Chondrocyte (in vitro differentiated cells): Measurements from ENCODE around the gene EPB41L5. TPM values are rescaled to one million over a fixed set of nuclear protein-coding genes. Genes with fewer than 3 reads are reported as not detected.

Experiments
- DNase-seq: peaks from one replicate; pipeline ENCODE4 v3.0.0; 2021; ENCODE audit warnings: mixed read lengths, low spot score
- H3K27ac Mint-ChIP-seq: one replicate; pipeline ENCODE4 v1.8.0; 2021; ENCODE audit warnings: mild to moderate bottlenecking, moderate library complexity, mixed read lengths; ENCODE audit not compliant: unreplicated experiment
- H3K27me3 Mint-ChIP-seq: 2 replicates; pipeline ENCODE4 v1.8.0; 2021; ENCODE audit warnings: low read depth, mixed read lengths
- H3K36me3 Mint-ChIP-seq: 2 replicates; pipeline ENCODE4 v1.8.0; 2021; ENCODE audit warnings: low read depth, mixed read lengths
- H3K4me1 Mint-ChIP-seq: 2 replicates; pipeline ENCODE4 v1.8.0; 2021; ENCODE audit warnings: low read depth, mild to moderate bottlenecking, mixed read lengths
- H3K4me3 Mint-ChIP-seq: one replicate; pipeline ENCODE4 v1.8.0; 2021; ENCODE audit warnings: mild to moderate bottlenecking, moderate library complexity, mixed read lengths; ENCODE audit not compliant: unreplicated experiment
- H3K9me3 Mint-ChIP-seq: 2 replicates; pipeline ENCODE4 v1.8.0; 2021; ENCODE audit warnings: low read depth, mixed read lengths
- total RNA-seq: library from RNA; stranded (reverse); gene quantifications from 3 replicates; pipeline ENCODE4 v1.2.1, GENCODE V29; 2021
- TF ChIP-seq, protein P1 (sequence below): fragments of 200-600 bp; sonication (generic); IDR thresholded peaks from 2 replicates; pipeline ENCODE4 v1.5.0; 2021; ENCODE audit warnings: antibody characterized with exemption, mild to moderate bottlenecking, moderate library complexity

The EPB41L5 gene
- total RNA-seq, 1 donor from 2014 or later: 13.0 TPM

DNA sequence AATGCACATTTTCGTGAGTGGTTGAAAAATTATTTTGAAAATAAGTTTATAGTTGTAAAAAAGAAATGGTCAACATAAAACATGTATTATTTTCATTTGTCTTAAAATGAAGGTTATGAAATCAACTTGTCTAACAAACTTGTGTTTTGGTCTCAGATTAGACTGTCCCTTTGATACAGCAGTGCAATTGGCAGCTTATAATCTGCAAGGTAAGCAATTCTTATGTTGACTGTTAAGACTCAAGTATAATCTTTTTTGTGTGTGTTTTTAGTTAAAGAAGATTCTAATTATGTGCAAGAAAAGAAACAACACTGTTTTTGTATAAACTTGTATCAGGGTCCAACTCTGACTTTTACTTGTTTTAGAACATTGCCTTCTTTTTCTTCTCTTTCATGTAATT lies 62.7 kb downstream of the EPB41L5 start:
- Mint-ChIP-seq H3K4me3 (no peak overlapping the region), H3K36me3 (peaks cover 3% of the 10 kb centered on the region), H3K27me3 (no peaks in the 10 kb centered on the region), H3K27ac (no peak overlapping the region), H3K4me1 (peaks cover 15% of the 10 kb centered on the region), H3K9me3 (no peaks in the 10 kb centered on the region)
- DNase-seq: no peak
- TF ChIP-seq, protein P1, sequence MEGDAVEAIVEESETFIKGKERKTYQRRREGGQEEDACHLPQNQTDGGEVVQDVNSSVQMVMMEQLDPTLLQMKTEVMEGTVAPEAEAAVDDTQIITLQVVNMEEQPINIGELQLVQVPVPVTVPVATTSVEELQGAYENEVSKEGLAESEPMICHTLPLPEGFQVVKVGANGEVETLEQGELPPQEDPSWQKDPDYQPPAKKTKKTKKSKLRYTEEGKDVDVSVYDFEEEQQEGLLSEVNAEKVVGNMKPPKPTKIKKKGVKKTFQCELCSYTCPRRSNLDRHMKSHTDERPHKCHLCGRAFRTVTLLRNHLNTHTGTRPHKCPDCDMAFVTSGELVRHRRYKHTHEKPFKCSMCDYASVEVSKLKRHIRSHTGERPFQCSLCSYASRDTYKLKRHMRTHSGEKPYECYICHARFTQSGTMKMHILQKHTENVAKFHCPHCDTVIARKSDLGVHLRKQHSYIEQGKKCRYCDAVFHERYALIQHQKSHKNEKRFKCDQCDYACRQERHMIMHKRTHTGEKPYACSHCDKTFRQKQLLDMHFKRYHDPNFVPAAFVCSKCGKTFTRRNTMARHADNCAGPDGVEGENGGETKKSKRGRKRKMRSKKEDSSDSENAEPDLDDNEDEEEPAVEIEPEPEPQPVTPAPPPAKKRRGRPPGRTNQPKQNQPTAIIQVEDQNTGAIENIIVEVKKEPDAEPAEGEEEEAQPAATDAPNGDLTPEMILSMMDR: no peak

- TF ChIP-seq, protein P1: no peak
- DNase-seq: no peak
- Mint-ChIP-seq H3K27me3 (no peaks in the 10 kb centered on the region), H3K4me3 (no peak overlapping the region), H3K9me3 (peaks cover 3% of the 10 kb centered on the region), H3K27ac (no peak overlapping the region), H3K36me3 (peaks cover 9% of the 10 kb centered on the region), H3K4me1 (peaks cover 15% of the 10 kb centered on the region)
Measured at GRCh38 chr2:120077896-120078295, 65.0 kb downstream of the EPB41L5 start.

DNA sequence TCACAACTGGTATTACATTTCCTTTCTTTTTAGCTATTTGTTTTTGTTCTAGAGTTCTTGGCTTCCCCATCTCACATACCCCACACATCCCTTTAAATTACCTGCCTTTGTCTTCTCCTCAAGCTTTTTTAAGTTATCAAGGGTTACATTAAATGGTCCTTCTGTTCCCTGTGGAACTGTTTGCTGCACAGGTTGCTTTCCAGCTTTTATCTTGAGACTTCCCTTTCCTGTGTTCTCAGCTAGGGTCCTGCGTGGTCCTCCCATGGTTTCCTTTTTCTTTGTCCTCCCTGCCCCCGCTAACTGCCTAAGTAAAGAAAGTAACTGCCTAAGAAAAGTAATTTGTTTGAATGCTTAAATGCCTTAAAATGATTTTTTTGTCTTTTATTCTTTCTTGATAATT lies 66.8 kb downstream of the EPB41L5 start:
- DNase-seq: no peak
- Mint-ChIP-seq H3K4me3 (no peak overlapping the region), H3K36me3 (peaks cover 13% of the 10 kb centered on the region), H3K27ac (no peak overlapping the region), H3K4me1 (peaks cover 15% of the 10 kb centered on the region), H3K9me3 (peaks cover 3% of the 10 kb centered on the region), H3K27me3 (no peaks in the 10 kb centered on the region)
- TF ChIP-seq, protein P1: no peak

DNA sequence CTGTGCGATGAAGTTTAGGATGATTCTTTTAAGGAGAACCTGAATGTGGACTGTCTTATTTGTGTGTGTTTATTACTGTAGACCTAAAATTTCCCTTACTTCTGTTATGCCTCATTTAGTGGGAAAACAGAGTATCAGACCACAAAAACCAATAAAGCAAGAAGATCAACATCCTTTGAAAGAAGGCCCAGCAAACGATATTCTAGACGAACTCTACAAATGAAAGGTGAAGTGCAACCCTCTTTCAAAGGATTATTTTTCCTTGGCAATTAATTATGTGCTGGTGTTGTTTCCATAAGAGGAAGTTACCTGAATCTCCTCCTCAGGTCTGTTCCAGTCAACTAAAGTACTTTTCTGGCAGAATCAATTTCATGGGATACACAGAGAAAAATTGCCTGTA lies 78.6 kb downstream of the EPB41L5 start:
- H3K27me3 Mint-ChIP-seq: no peaks in the 10 kb centered on the region
- H3K36me3 Mint-ChIP-seq: peaks cover 7% of the 10 kb centered on the region
- H3K27ac Mint-ChIP-seq: no peak overlapping the region

DNA sequence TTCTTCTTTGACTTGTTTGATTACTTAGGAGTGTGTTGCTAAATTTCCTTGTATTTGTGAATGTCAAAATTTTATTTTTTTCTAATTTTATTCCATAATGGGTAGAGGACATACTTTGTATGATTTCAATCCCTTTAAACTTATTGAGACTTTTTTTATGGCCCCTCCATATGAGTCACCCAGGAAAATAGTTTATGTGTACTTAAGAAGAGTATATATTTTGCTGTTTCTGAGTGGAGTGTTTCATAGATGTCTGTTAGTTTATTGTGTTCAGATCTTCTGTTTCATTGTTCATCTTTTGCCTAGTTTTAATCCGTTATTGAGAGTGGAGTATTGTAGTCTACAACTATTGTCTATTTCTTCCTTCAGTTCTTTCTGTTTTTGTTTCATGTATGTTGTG lies 81.9 kb downstream of the EPB41L5 start:
- Mint-ChIP-seq H3K36me3 (peaks cover 6% of the 10 kb centered on the region), H3K27ac (no peak overlapping the region), H3K4me3 (no peak overlapping the region), H3K27me3 (no peaks in the 10 kb centered on the region), H3K9me3 (no peaks in the 10 kb centered on the region), H3K4me1 (peaks cover 3% of the 10 kb centered on the region)
- TF ChIP-seq, protein P1: no peak
- no peak for DNase-seq

More for the DNA sequence above, 78.6 kb downstream of the EPB41L5 start:
- Mint-ChIP-seq H3K9me3 (peaks cover 4% of the 10 kb centered on the region), H3K4me3 (no peak overlapping the region), H3K4me1 (no peaks in the 10 kb centered on the region)
- TF ChIP-seq, protein P1: no peak
- no peak for DNase-seq
